Measurements from ENCODE around the gene EYS. TPM values are rescaled to one million over a fixed set of nuclear protein-coding genes. Genes with fewer than 3 reads are reported as not detected.
"Not testable (repeated sequence)": the region's sequence is repeated elsewhere in the genome, so short reads cannot be mapped to it uniquely, and the experiment has no call there.

The EYS gene
- total RNA-seq, 1 donor from 2014 or later: 0.08 TPM

- peaks cover 12% of the 10 kb centered on the region for H3K9me3 ChIP-seq (replicated peaks)
- H3K36me3 ChIP-seq: no peaks in the 10 kb centered on the region
- no peak overlapping the region for H3K4me3 ChIP-seq
- intact Hi-C loops (cut with micrococcal nuclease): no loop called here
- H3K27me3 ChIP-seq (ENCODE audit: low read depth): no peaks in the 10 kb centered on the region
- TF ChIP-seq, protein P1, sequence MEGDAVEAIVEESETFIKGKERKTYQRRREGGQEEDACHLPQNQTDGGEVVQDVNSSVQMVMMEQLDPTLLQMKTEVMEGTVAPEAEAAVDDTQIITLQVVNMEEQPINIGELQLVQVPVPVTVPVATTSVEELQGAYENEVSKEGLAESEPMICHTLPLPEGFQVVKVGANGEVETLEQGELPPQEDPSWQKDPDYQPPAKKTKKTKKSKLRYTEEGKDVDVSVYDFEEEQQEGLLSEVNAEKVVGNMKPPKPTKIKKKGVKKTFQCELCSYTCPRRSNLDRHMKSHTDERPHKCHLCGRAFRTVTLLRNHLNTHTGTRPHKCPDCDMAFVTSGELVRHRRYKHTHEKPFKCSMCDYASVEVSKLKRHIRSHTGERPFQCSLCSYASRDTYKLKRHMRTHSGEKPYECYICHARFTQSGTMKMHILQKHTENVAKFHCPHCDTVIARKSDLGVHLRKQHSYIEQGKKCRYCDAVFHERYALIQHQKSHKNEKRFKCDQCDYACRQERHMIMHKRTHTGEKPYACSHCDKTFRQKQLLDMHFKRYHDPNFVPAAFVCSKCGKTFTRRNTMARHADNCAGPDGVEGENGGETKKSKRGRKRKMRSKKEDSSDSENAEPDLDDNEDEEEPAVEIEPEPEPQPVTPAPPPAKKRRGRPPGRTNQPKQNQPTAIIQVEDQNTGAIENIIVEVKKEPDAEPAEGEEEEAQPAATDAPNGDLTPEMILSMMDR (IDR thresholded peaks at IDR 0.05; ENCODE audit: borderline replicate concordance): no peak
- no peak for DNase-seq
- H3K27ac ChIP-seq (replicated peaks): no peak overlapping the region
- H3K4me1 ChIP-seq: peaks cover 4% of the 10 kb centered on the region
Observed at GRCh38 chr6:63856271-63856670, 1850.8 kb downstream of the EYS start.

GRCh38 chr6:63844287-63844686 is 1862.7 kb downstream of the EYS start:
- H3K27ac ChIP-seq (replicated peaks): no peak overlapping the region
- intact Hi-C loops (cut with micrococcal nuclease): no loop called here
- TF ChIP-seq, protein P1 (IDR thresholded peaks at IDR 0.05; ENCODE audit: borderline replicate concordance): no peak
- no peaks in the 10 kb centered on the region for H3K4me1 ChIP-seq
- H3K36me3 ChIP-seq: no peaks in the 10 kb centered on the region
- H3K27me3 ChIP-seq (ENCODE audit: low read depth): no peaks in the 10 kb centered on the region
- peaks cover 15% of the 10 kb centered on the region for H3K9me3 ChIP-seq (replicated peaks)
- DNase-seq: no peak
- H3K4me3 ChIP-seq: no peak overlapping the region

GRCh38 chr6:63839485-63839884 is 1867.5 kb downstream of the EYS start:
- DNase-seq: no peak
- intact Hi-C loops (cut with micrococcal nuclease): no loop called here
- H3K27ac ChIP-seq (replicated peaks): no peak overlapping the region
- no peak overlapping the region for H3K4me3 ChIP-seq
- H3K27me3 ChIP-seq (ENCODE audit: low read depth): no peaks in the 10 kb centered on the region
- no peaks in the 10 kb centered on the region for H3K36me3 ChIP-seq
- H3K9me3 ChIP-seq (replicated peaks): peaks cover 15% of the 10 kb centered on the region
- TF ChIP-seq, protein P1 (IDR thresholded peaks at IDR 0.05; ENCODE audit: borderline replicate concordance): no peak
- H3K4me1 ChIP-seq: no peaks in the 10 kb centered on the region

DNA sequence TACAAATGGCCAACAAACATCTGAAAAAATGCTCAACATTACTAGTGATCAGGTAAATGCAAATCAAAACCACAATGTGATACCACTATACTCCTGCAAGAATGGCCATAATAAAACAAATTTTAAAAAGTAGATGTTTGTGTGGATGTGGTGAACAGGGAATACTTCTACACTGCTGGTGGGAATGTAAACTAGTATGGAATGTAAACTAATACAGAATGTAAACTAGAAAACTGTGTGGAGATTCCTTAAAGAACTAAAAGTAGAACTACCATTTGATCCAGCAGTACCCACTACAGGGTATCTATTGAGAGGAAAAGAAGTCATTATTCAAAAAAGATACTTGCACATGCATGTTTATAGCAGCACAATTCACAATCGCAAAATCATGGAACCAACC is 1878.3 kb downstream of the EYS start:
- intact Hi-C loops (cut with micrococcal nuclease); DNase-seq; H3K4me1 ChIP-seq; H3K27ac ChIP-seq (replicated peaks); H3K27me3 ChIP-seq (ENCODE audit: low read depth); H3K36me3 ChIP-seq; H3K4me3 ChIP-seq: not testable (repeated sequence)
- peaks cover 46% of the 10 kb centered on the region for H3K9me3 ChIP-seq (replicated peaks)

GRCh38 chr6:63824722-63825121 is 1882.3 kb downstream of the EYS start:
- TF ChIP-seq, protein P1 (IDR thresholded peaks at IDR 0.05; ENCODE audit: borderline replicate concordance): no peak
- H3K36me3 ChIP-seq: no peaks in the 10 kb centered on the region
- no peak overlapping the region for H3K4me3 ChIP-seq
- H3K27ac ChIP-seq (replicated peaks): no peak overlapping the region
- intact Hi-C loops (cut with micrococcal nuclease): no loop called here
- H3K27me3 ChIP-seq (ENCODE audit: low read depth): peaks cover 3% of the 10 kb centered on the region
- peaks cover 25% of the 10 kb centered on the region for H3K9me3 ChIP-seq (replicated peaks)
- DNase-seq: no peak
- H3K4me1 ChIP-seq: no peaks in the 10 kb centered on the region

GRCh38 chr6:63821442-63821841 is 1885.6 kb downstream of the EYS start:
- Histone ChIP-seq H3K9me3 (replicated peaks) (peaks cover 7% of the 10 kb centered on the region), H3K4me3 (no peak overlapping the region), H3K36me3 (no peaks in the 10 kb centered on the region), H3K4me1 (peaks cover 3% of the 10 kb centered on the region), H3K27ac (replicated peaks) (no peak overlapping the region), H3K27me3 (ENCODE audit: low read depth) (peaks cover 3% of the 10 kb centered on the region)
- DNase-seq: no peak
- intact Hi-C loops (cut with micrococcal nuclease): no loop called here
- TF ChIP-seq, protein P1 (IDR thresholded peaks at IDR 0.05; ENCODE audit: borderline replicate concordance): no peak

Measured in left ventricle myocardium inferior (tissue), 1 donor.